ENCODE data around the gene PACSIN3.

DNA sequence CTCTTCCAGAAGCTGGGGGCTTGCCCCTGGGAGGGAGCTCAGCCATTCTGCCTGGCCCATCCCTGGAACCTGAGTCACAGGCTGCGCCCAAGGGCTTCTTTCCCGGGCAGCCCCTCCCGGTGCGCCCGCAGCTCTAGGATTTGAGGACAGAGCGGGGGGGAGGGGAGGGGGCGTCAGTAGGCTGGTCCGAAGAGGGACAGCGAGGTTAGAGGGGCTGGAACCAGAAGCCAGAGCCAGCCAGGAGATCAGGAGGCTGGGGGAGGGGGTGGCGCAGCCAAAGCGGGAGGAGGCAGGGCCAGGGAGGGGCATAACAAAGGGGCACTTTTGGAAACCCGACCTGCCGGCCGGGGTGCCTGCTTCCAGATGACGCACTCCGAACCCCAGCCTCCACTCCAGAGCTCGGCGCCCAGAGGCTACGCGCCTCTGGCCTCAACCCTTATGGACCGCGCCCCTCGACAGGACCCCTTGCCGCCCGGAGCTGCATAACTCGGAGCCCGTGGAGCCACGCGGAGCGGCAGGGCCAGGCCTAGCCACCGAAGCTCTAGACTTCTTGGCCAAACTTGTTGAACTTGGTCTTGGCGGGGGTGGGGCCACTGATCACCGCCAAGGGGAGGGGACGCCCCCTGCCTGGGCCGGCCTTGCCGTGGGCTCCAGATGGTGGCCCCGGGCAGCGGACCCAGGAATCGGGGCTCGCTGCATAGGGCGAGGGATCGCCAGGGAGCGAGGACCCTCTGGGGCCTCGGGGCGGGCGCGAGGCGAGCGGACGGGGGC lies 744 bp downstream of the PACSIN3 start:
- TF ChIP-seq SUZ12 (IDR thresholded peaks at IDR 0.05; ENCODE audit: extremely low read depth, insufficient read depth, insufficient read length), result no peak
- no peak for TF ChIP-seq YY1 (IDR thresholded peaks at IDR 0.05; ENCODE audit: insufficient read depth, insufficient read length)
